ENCODE measurements around the gene SLC24A3.

The SLC24A3 gene

GRCh38 chr20:19582782-19583181, 370.3 kb downstream of the SLC24A3 start (continued):
- TF ChIP-seq CSRNP3 (CRISPR knock-in tag; IDR thresholded peaks at IDR 0.05) (no peak), ZNF565 (CRISPR knock-in tag; conservative IDR thresholded peaks at IDR 0.05; ENCODE audit: low read depth) (no peak), ZNF70 (CRISPR knock-in tag; IDR thresholded peaks at IDR 0.05) (no peak)

- peak; percentile 89 for ATAC-seq
Measured at GRCh38 chr20:19583532-19584175, 371.2 kb downstream of the SLC24A3 start.

DNA sequence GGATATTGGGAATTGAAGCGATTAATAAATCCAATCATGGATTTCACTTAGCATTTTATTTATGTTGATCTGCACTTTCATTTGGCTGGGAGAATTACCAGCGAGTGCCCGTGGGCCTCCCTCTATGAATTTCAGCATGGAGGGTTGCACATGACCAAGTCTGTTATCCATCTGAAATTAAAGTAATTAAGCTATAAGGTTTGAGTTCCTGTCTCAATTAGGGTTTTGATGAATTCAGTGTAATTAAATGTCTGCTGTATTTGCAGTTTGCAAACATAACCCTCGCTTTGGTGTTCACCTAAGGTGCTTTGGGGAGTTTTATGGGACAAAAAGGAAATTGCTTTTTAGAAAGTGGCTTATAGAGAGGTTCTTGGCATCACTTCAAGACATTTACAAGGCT, 375.8 kb downstream of the SLC24A3 start:
- no peak for ATAC-seq
- TF ChIP-seq, protein P1, sequence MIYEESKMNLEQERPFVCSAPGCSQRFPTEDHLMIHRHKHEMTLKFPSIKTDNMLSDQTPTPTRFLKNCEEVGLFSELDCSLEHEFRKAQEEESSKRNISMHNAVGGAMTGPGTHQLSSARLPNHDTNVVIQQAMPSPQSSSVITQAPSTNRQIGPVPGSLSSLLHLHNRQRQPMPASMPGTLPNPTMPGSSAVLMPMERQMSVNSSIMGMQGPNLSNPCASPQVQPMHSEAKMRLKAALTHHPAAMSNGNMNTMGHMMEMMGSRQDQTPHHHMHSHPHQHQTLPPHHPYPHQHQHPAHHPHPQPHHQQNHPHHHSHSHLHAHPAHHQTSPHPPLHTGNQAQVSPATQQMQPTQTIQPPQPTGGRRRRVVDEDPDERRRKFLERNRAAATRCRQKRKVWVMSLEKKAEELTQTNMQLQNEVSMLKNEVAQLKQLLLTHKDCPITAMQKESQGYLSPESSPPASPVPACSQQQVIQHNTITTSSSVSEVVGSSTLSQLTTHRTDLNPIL (CRISPR knock-in tag; IDR thresholded peaks at IDR 0.05; ENCODE audit: low read depth) = no peak
- no peak for TF ChIP-seq ZC3H10 (CRISPR knock-in tag; IDR thresholded peaks at IDR 0.05)
- TF ChIP-seq ZNF8 (CRISPR knock-in tag; IDR thresholded peaks at IDR 0.05) = no peak
- TF ChIP-seq ARNTL (CRISPR knock-in tag; IDR thresholded peaks at IDR 0.05; ENCODE audit: borderline replicate concordance, low read depth) = no peak
- no peak for TF ChIP-seq CSDC2 (CRISPR knock-in tag; IDR thresholded peaks at IDR 0.05)
- no peak for TF ChIP-seq ZFP3 (CRISPR knock-in tag; IDR thresholded peaks at IDR 0.05)
- TF ChIP-seq BACH2 (CRISPR knock-in tag; IDR thresholded peaks at IDR 0.05; ENCODE audit: borderline replicate concordance) = no peak
- TF ChIP-seq TOX (CRISPR knock-in tag; IDR thresholded peaks at IDR 0.05; ENCODE audit: borderline replicate concordance) = no peak

More at GRCh38 chr20:19583532-19584175, 371.2 kb downstream of the SLC24A3 start:
- TF ChIP-seq ZNF565 (CRISPR knock-in tag; conservative IDR thresholded peaks at IDR 0.05; ENCODE audit: low read depth) (no peak), CSRNP3 (CRISPR knock-in tag; IDR thresholded peaks at IDR 0.05) (no peak), TOX (CRISPR knock-in tag; IDR thresholded peaks at IDR 0.05; ENCODE audit: borderline replicate concordance) (no peak), BACH2 (CRISPR knock-in tag; IDR thresholded peaks at IDR 0.05; ENCODE audit: borderline replicate concordance) (no peak), ZFP30 (CRISPR knock-in tag; IDR thresholded peaks at IDR 0.05) (no peak), TSHZ2 (CRISPR knock-in tag; IDR thresholded peaks at IDR 0.05) (no peak)
- TF ChIP-seq, protein P2, sequence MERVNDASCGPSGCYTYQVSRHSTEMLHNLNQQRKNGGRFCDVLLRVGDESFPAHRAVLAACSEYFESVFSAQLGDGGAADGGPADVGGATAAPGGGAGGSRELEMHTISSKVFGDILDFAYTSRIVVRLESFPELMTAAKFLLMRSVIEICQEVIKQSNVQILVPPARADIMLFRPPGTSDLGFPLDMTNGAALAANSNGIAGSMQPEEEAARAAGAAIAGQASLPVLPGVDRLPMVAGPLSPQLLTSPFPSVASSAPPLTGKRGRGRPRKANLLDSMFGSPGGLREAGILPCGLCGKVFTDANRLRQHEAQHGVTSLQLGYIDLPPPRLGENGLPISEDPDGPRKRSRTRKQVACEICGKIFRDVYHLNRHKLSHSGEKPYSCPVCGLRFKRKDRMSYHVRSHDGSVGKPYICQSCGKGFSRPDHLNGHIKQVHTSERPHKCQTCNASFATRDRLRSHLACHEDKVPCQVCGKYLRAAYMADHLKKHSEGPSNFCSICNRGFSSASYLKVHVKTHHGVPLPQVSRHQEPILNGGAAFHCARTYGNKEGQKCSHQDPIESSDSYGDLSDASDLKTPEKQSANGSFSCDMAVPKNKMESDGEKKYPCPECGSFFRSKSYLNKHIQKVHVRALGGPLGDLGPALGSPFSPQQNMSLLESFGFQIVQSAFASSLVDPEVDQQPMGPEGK (CRISPR knock-in tag; IDR thresholded peaks at IDR 0.05; ENCODE audit: borderline replicate concordance) = no peak

DNA sequence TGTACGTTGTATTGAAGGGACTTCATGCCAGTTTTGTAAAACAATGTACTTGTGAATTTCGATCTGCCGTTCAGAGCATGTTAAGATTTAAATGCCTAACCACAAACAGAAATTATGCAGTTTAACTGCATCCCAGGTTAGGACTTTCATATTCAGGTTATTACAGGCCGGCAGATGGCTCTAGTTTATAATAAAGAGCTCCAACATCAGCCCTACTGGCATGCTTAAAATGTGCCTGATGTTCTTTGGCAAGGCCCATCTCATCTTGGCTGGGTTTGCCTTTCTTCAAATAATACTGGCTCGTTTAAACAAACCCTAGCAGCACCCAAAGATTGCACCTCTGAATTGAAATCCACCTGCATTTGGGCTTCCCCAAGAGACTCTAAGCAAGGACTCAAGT, 376.3 kb downstream of the SLC24A3 start:
- no peak for ATAC-seq
- TF ChIP-seq ZNF8 (CRISPR knock-in tag; IDR thresholded peaks at IDR 0.05) (no peak), ZC3H10 (CRISPR knock-in tag; IDR thresholded peaks at IDR 0.05) (no peak), GLIS3 (CRISPR knock-in tag; IDR thresholded peaks at IDR 0.05) (no peak), CSRNP3 (CRISPR knock-in tag; IDR thresholded peaks at IDR 0.05) (no peak), BACH2 (CRISPR knock-in tag; IDR thresholded peaks at IDR 0.05; ENCODE audit: borderline replicate concordance) (no peak), ZFP30 (CRISPR knock-in tag; IDR thresholded peaks at IDR 0.05) (no peak), ISL1 (CRISPR knock-in tag; IDR thresholded peaks at IDR 0.05) (no peak), ZNF70 (CRISPR knock-in tag; IDR thresholded peaks at IDR 0.05) (no peak), CSDC2 (CRISPR knock-in tag; IDR thresholded peaks at IDR 0.05) (no peak), RARB (CRISPR knock-in tag; IDR thresholded peaks at IDR 0.05) (no peak), PPARA (CRISPR knock-in tag; IDR thresholded peaks at IDR 0.05; ENCODE audit: borderline replicate concordance) (no peak), ZFP3 (CRISPR knock-in tag; IDR thresholded peaks at IDR 0.05) (no peak)
- TF ChIP-seq, protein P1 (CRISPR knock-in tag; IDR thresholded peaks at IDR 0.05; ENCODE audit: low read depth) = no peak
- TF ChIP-seq, protein P3, sequence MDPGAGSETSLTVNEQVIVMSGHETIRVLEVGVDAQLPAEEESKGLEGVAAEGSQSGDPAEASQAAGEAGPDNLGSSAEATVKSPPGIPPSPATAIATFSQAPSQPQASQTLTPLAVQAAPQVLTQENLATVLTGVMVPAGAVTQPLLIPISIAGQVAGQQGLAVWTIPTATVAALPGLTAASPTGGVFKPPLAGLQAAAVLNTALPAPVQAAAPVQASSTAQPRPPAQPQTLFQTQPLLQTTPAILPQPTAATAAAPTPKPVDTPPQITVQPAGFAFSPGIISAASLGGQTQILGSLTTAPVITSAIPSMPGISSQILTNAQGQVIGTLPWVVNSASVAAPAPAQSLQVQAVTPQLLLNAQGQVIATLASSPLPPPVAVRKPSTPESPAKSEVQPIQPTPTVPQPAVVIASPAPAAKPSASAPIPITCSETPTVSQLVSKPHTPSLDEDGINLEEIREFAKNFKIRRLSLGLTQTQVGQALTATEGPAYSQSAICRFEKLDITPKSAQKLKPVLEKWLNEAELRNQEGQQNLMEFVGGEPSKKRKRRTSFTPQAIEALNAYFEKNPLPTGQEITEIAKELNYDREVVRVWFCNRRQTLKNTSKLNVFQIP (CRISPR knock-in tag; IDR thresholded peaks at IDR 0.05; ENCODE audit: borderline replicate concordance, low read depth) = no peak
